ENCODE measurements around the gene ANKS6. TPM values are rescaled to one million over a fixed set of nuclear protein-coding genes. Genes with fewer than 3 reads are reported as not detected.

ANKS6 gene
- total and polyA plus RNA-seq, 2 donors = 5.6 to 11.6 TPM

Other genes starting within 250 kb of the ANKS6 start
- 0.14 TPM for gene GABBR2, start 87.6 kb downstream of the ANKS6 start, total RNA-seq
- gene GABBR2, start 87.6 kb downstream of the ANKS6 start, polyA plus RNA-seq = 0.14 TPM
- 6.7 TPM for gene GALNT12, start 11.1 kb upstream of the ANKS6 start, total RNA-seq
- gene GALNT12, start 11.1 kb upstream of the ANKS6 start, polyA plus RNA-seq = 7.3 TPM
- gene COL15A1, start 147.4 kb upstream of the ANKS6 start, total RNA-seq = 13.2 TPM
- 3.8 TPM for gene COL15A1, start 147.4 kb upstream of the ANKS6 start, polyA plus RNA-seq

Measured in thymus (tissue), 2 donors.